Frontal cortex (tissue), 4 donors: Measurements from ENCODE around the gene LUC7L2. TPM values are rescaled to one million over a fixed set of nuclear protein-coding genes. Genes with fewer than 3 reads are reported as not detected.
"Not testable (repeated sequence)": the region's sequence is repeated elsewhere in the genome, so short reads cannot be mapped to it uniquely, and the experiment has no call there.

Experiments
- DNase-seq, 2 donors: peaks; one replicate each; pipeline ENCODE4 v3.0.0; 2012; ENCODE audit warnings: low spot score in 2 of 2
- FAIRE-seq: peaks from 2 replicates; lab custom pipeline; 2012; peaks lifted over from hg19 to GRCh38; lab: Jason Lieb, UNC
- total RNA-seq: library from RNA; depleted of rRNA; stranded (reverse); fragments of >200 nt; gene quantifications from one replicate; pipeline ENCODE4 v1.2.3, GENCODE V29; 2014
- donor health status: control.
- donor health status: control.
- donor health status: control.

The LUC7L2 gene
- total RNA-seq, 1 donor from 2014 or later: 50.1 TPM

- no peak for FAIRE-seq
Observed at GRCh38 chr7:139354729-139355128, 5.0 kb upstream of the LUC7L2 start.

GRCh38 chr7:139355320-139355719, 4.4 kb upstream of the LUC7L2 start:
- DNase-seq: no peak
- FAIRE-seq: no peak

More at GRCh38 chr7:139354729-139355128, 5.0 kb upstream of the LUC7L2 start:
- no peak for DNase-seq

GRCh38 chr7:139357729-139358506, 1.8 kb upstream of the LUC7L2 start:
- not testable (repeated sequence) for DNase-seq, FAIRE-seq

GRCh38 chr7:139358541-139359365, 941 bp upstream of the LUC7L2 start:
- FAIRE-seq (no peak), DNase-seq (peak in 1 of 2 donors; percentile 18)

GRCh38 chr7:139360210-139360947, 685 bp downstream of the LUC7L2 start:
- DNase-seq: peak; percentile 86 to 87

GRCh38 chr7:139360948-139361307, 1.2 kb downstream of the LUC7L2 start:
- no peak for FAIRE-seq
- no peak for DNase-seq

More at GRCh38 chr7:139360210-139360947, 685 bp downstream of the LUC7L2 start:
- no peak for FAIRE-seq

GRCh38 chr7:139361523-139361922, 1.8 kb downstream of the LUC7L2 start:
- FAIRE-seq: no peak

GRCh38 chr7:139362302-139362701, 2.6 kb downstream of the LUC7L2 start:
- FAIRE-seq (no peak), DNase-seq (no peak)

More at GRCh38 chr7:139361523-139361922, 1.8 kb downstream of the LUC7L2 start:
- no peak for DNase-seq

- DNase-seq (no peak), FAIRE-seq (no peak)
Observed at GRCh38 chr7:139362981-139363380, 3.3 kb downstream of the LUC7L2 start.

GRCh38 chr7:139365336-139365735, 5.6 kb downstream of the LUC7L2 start:
- FAIRE-seq (no peak), DNase-seq (no peak)

GRCh38 chr7:139366400-139366799, 6.7 kb downstream of the LUC7L2 start:
- no peak for FAIRE-seq
- DNase-seq: no peak

GRCh38 chr7:139367438-139368155, 7.9 kb downstream of the LUC7L2 start:
- DNase-seq (no peak), FAIRE-seq (no peak)

- DNase-seq: no peak
- FAIRE-seq: no peak
Observed at GRCh38 chr7:139370301-139370942, 10.7 kb downstream of the LUC7L2 start.

- DNase-seq: no peak
Observed at GRCh38 chr7:139370943-139371313, 11.2 kb downstream of the LUC7L2 start.

GRCh38 chr7:139374246-139374645, 14.6 kb downstream of the LUC7L2 start:
- no peak for DNase-seq
- no peak for FAIRE-seq

More at GRCh38 chr7:139370943-139371313, 11.2 kb downstream of the LUC7L2 start:
- FAIRE-seq: no peak

- FAIRE-seq: no peak
Observed at GRCh38 chr7:139382439-139382838, 22.7 kb downstream of the LUC7L2 start.

GRCh38 chr7:139384611-139385010, 24.9 kb downstream of the LUC7L2 start:
- no peak for DNase-seq
- FAIRE-seq: no peak

More at GRCh38 chr7:139382439-139382838, 22.7 kb downstream of the LUC7L2 start:
- DNase-seq: no peak

- FAIRE-seq (no peak), DNase-seq (no peak)
Observed at GRCh38 chr7:139387594-139387993, 27.9 kb downstream of the LUC7L2 start.

GRCh38 chr7:139389091-139389490, 29.4 kb downstream of the LUC7L2 start:
- DNase-seq (no peak), FAIRE-seq (no peak)
